Transverse colon (tissue), 4 donors: Measurements from ENCODE around the gene GOSR1.

Source experiments
- CTCF ChIP-seq, 5 experiments: fragments of 200-600 bp in 3 of 5; fragments of 450-650 bp in 2 of 5; sonication (generic) in 3 of 5; IDR thresholded peaks; 1 replicate in 2 of 5; 2 replicates in 3 of 5; pipeline ENCODE4 v1.5.1; 2016 to 2017; ENCODE audit warnings: antibody characterized with exemption in 5 of 5, inconsistent platforms in 3 of 5, mild to moderate bottlenecking in 2 of 5, moderate library complexity in 1 of 5
- EP300 ChIP-seq: sonication (generic); formaldehyde crosslinking; IDR thresholded peaks from one replicate; pipeline ENCODE4 v1.6.1; 2017; ENCODE audit warnings: antibody characterized with exemption, low read depth
- POLR2A ChIP-seq: fragments of 450-650 bp; IDR thresholded peaks from one replicate; pipeline ENCODE4 v1.6.1; 2016; ENCODE audit warnings: antibody characterized with exemption, mild to moderate bottlenecking, moderate library complexity
- POLR2AphosphoS5 ChIP-seq, 3 donors: sonication (generic); formaldehyde crosslinking; IDR thresholded peaks; one replicate each; pipeline ENCODE4 v1.6.1; 2016; ENCODE audit warnings: antibody characterized with exemption in 3 of 3

GRCh38 chr17:30549864-30550511 lies 72.8 kb downstream of the GOSR1 start:
- TF ChIP-seq CTCF (IDR thresholded peaks at IDR 0.05) (no peak), POLR2A (no peak), POLR2AphosphoS5 (IDR thresholded peaks at IDR 0.05) (no peak), EP300 (no peak)
